Karpas-422 (cell line): ENCODE data around the gene TMCC2. TPM values are rescaled to one million over a fixed set of nuclear protein-coding genes. Genes with fewer than 3 reads are reported as not detected.

ENCODE experiments used
- DNase-seq: peaks from one replicate; pipeline ENCODE4 v3.0.0-alpha.2; 2015
- H2AFZ ChIP-seq: fragments of 200-600 bp; sonication (generic); 2 replicates; pipeline ENCODE4 v1.6.1; 2014; ENCODE audit warnings: antibody characterized with exemption, low read length, mixed read lengths
- H3K27ac ChIP-seq: fragments of 200-600 bp; sonication (generic); 2 replicates; pipeline ENCODE4 v1.5.1; 2014; ENCODE audit warnings: mild to moderate bottlenecking, low read length, moderate library complexity
- H3K27me3 ChIP-seq: fragments of 200-600 bp; sonication (generic); 2 replicates; pipeline ENCODE4 v1.6.1; 2014; ENCODE audit warnings: low read length, mixed read lengths
- H3K36me3 ChIP-seq: fragments of 200-600 bp; sonication (generic); 2 replicates; pipeline ENCODE4 v1.6.1; 2014; ENCODE audit warnings: low read length, mixed read lengths; ENCODE audit not compliant: insufficient read depth
- H3K4me1 ChIP-seq: fragments of 200-600 bp; sonication (generic); 2 replicates; pipeline ENCODE4 v1.6.1; 2014; ENCODE audit warnings: mild to moderate bottlenecking, low read length, mixed read lengths
- H3K4me2 ChIP-seq: fragments of 200-600 bp; sonication (generic); 2 replicates; pipeline ENCODE4 v1.6.1; 2014; ENCODE audit warnings: low read length, low read depth, mild to moderate bottlenecking; ENCODE audit not compliant: poor library complexity, severe bottlenecking
- H3K4me3 ChIP-seq: fragments of 200-600 bp; sonication (generic); 2 replicates; pipeline ENCODE4 v1.5.1; 2014; ENCODE audit warnings: mild to moderate bottlenecking, antibody characterized with exemption, low read length, mixed read lengths
- H3K79me2 ChIP-seq: fragments of 200-600 bp; sonication (generic); 2 replicates; pipeline ENCODE4 v1.6.1; 2014; ENCODE audit warnings: mild to moderate bottlenecking, low read length, mixed read lengths
- H3K9ac ChIP-seq: fragments of 200-600 bp; sonication (generic); 2 replicates; pipeline ENCODE4 v1.6.0; 2014; ENCODE audit warnings: low read length
- H3K9me2 ChIP-seq: fragments of 200-600 bp; sonication (generic), shearing (Covaris generic); replicated peaks from 2 replicates; pipeline ENCODE4 v1.6.0; 2014; ENCODE audit warnings: mild to moderate bottlenecking, low read length, moderate library complexity; ENCODE audit not compliant: insufficient read depth
- H3K9me3 ChIP-seq: fragments of 300-700, 200-600 bp; sonication (generic); 2 replicates; pipeline ENCODE4 v1.6.1; 2014; ENCODE audit warnings: low read length, mixed read lengths
- H4K20me1 ChIP-seq: fragments of 200-600 bp; sonication (generic); 2 replicates; pipeline ENCODE4 v1.6.1; 2014; ENCODE audit warnings: mild to moderate bottlenecking, antibody characterized with exemption, low read length, low read depth; ENCODE audit not compliant: insufficient read depth
- total RNA-seq: library from RNA; depleted of rRNA; stranded (reverse); fragments of >200 nt; shearing (Covaris generic); gene quantifications from 2 replicates; pipeline ENCODE4 v1.2.3, GENCODE V29; 2014; ENCODE audit warnings: low replicate concordance

TMCC2 gene
- total RNA-seq, 1 experiment from 2014 or later, result 0.89 TPM

DNA sequence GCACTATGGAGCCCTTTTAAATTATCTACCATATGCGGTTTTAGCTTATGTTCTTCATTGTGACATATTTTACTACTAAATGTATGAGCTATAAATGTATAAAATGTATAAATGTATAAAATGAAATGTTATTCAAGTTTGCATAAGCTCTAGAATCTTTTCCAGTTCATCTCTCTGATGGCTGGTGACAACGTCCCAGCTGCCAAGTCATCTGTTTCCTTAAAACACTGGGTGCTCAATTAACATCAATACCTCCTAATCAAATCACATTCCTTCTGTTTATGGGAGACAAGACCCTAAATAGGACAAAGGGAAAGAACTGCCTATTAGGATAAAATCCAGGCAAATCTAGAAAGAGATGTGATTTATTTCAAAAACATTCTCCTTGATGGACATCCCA, 39.1 kb upstream of the TMCC2 start:
- no peaks in the 10 kb centered on the region for H3K4me1 ChIP-seq
- H3K9me3 ChIP-seq, result no peaks in the 10 kb centered on the region
- H4K20me1 ChIP-seq, result peaks cover 9% of the 10 kb centered on the region; the same call in 1 of the 2 replicates
- H3K9ac ChIP-seq, result no peak overlapping the region
- no peak for DNase-seq
- H3K36me3 ChIP-seq, result no peaks in the 10 kb centered on the region
- H3K27ac ChIP-seq, result no peak overlapping the region
- no peak overlapping the region for H3K4me3 ChIP-seq
- H3K79me2 ChIP-seq, result no peaks in the 10 kb centered on the region
- no peaks in the 10 kb centered on the region for H3K9me2 ChIP-seq
- no peak overlapping the region for H2AFZ ChIP-seq
- H3K4me2 ChIP-seq, result no peak overlapping the region
- no peaks in the 10 kb centered on the region for H3K27me3 ChIP-seq

- Histone ChIP-seq H3K36me3 (no peaks in the 10 kb centered on the region), H2AFZ (no peak overlapping the region), H3K9me3 (no peaks in the 10 kb centered on the region), H3K9ac (no peak overlapping the region), H3K9me2 (no peaks in the 10 kb centered on the region), H4K20me1 (peaks cover 9% of the 10 kb centered on the region; the same call in 1 of the 2 replicates), H3K4me3 (no peak overlapping the region), H3K4me2 (no peak overlapping the region), H3K4me1 (no peaks in the 10 kb centered on the region), H3K27me3 (no peaks in the 10 kb centered on the region), H3K79me2 (no peaks in the 10 kb centered on the region), H3K27ac (no peak overlapping the region)
- no peak for DNase-seq
These were observed 38.6 kb upstream of the TMCC2 start for GRCh38 chr1:205189131-205189530.

DNA sequence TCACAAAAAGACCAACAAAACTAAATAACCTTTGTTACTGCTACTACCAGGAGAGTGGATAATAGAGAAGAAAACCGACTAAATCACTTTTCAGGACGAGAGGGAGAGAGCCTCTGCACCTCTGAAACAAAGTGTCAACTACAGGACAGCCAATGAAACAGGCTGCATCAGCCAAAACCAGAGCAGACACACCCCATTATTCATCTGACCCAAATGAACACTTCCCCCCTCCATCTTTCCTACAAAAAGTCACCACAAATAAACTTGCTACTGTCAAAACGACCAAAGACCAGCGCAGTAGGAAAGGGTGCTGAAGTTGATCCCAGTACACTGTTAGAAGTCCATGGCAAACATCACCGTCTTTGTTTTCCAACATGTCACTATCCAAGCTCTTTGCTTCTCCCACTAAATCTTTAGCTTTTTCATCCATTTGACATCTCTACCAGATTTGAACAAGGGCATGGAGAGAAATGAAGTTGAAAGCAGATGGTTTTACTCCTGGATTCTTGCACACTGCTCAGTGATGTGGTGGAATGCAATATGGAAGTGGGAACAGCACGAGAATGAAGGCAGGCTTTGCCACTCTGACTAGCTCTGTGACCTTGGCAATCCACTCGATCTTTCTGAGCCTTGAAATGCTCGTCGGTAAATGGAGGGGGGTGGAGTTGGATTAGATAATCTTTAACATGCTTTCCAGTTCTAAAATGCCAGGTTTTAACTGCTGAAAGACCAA, 36.7 kb upstream of the TMCC2 start:
- Histone ChIP-seq H4K20me1 (peaks cover 9% of the 10 kb centered on the region; the same call in 1 of the 2 replicates), H3K27me3 (no peaks in the 10 kb centered on the region), H3K9me3 (no peaks in the 10 kb centered on the region), H3K27ac (no peak overlapping the region), H2AFZ (no peak overlapping the region), H3K4me3 (no peak overlapping the region), H3K36me3 (no peaks in the 10 kb centered on the region), H3K4me1 (no peaks in the 10 kb centered on the region), H3K79me2 (no peaks in the 10 kb centered on the region), H3K4me2 (no peak overlapping the region), H3K9ac (no peak overlapping the region), H3K9me2 (no peaks in the 10 kb centered on the region)
- no peak for DNase-seq

DNA sequence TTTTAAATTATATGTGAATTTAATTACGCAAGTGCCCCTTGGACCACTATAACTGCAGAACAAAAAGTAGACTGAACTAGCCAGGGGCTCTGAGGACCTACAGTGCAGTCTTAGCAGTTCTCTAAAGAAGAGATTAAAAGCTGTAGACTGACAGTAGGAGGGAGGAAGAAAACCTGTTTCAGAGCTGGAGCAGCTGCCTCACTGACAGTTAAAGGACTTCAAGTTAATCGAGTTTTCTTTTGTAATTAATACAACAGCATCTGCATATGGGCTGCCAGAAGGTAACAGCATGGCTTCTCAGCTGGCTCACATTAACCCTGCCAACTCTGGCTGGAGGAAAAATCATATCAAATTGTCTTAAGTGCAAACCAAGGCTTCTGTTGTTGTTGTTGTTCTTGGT, 36.1 kb upstream of the TMCC2 start:
- no peaks in the 10 kb centered on the region for H3K27me3 ChIP-seq
- no peaks in the 10 kb centered on the region for H3K4me1 ChIP-seq
- H3K9ac ChIP-seq, result no peak overlapping the region
- H3K79me2 ChIP-seq, result no peaks in the 10 kb centered on the region
- H3K9me3 ChIP-seq, result no peaks in the 10 kb centered on the region
- H3K36me3 ChIP-seq, result no peaks in the 10 kb centered on the region
- no peak overlapping the region for H3K4me2 ChIP-seq
- H3K9me2 ChIP-seq, result no peaks in the 10 kb centered on the region
- no peak for DNase-seq
- no peak overlapping the region for H3K4me3 ChIP-seq
- H4K20me1 ChIP-seq, result peaks cover 9% of the 10 kb centered on the region; the same call in 1 of the 2 replicates
- H3K27ac ChIP-seq, result no peak overlapping the region
- H2AFZ ChIP-seq, result no peak overlapping the region

GRCh38 chr1:205192287-205192686, 35.5 kb upstream of the TMCC2 start:
- Histone ChIP-seq H3K4me2 (no peak overlapping the region), H3K9ac (no peak overlapping the region), H3K4me1 (no peaks in the 10 kb centered on the region), H3K79me2 (no peaks in the 10 kb centered on the region), H3K9me3 (no peaks in the 10 kb centered on the region), H2AFZ (no peak overlapping the region), H3K27me3 (no peaks in the 10 kb centered on the region), H3K4me3 (no peak overlapping the region), H3K27ac (no peak overlapping the region), H4K20me1 (peaks cover 9% of the 10 kb centered on the region; the same call in 1 of the 2 replicates), H3K36me3 (no peaks in the 10 kb centered on the region), H3K9me2 (no peaks in the 10 kb centered on the region)
- no peak for DNase-seq

GRCh38 chr1:205199090-205199930, 28.4 kb upstream of the TMCC2 start:
- no peaks in the 10 kb centered on the region for H3K9me3 ChIP-seq
- DNase-seq, result no peak
- no peak overlapping the region for H2AFZ ChIP-seq
- H3K79me2 ChIP-seq, result no peaks in the 10 kb centered on the region
- 0 out of 2 replicates have a peak, but pooled peaks cover 4% of the 10 kb centered on the region for H4K20me1 ChIP-seq
- no peaks in the 10 kb centered on the region for H3K36me3 ChIP-seq
- H3K4me1 ChIP-seq, result no peaks in the 10 kb centered on the region
- H3K4me2 ChIP-seq, result no peak overlapping the region
- no peak overlapping the region for H3K4me3 ChIP-seq
- H3K9ac ChIP-seq, result no peak overlapping the region
- H3K27me3 ChIP-seq, result no peaks in the 10 kb centered on the region
- H3K27ac ChIP-seq, result no peak overlapping the region
- no peaks in the 10 kb centered on the region for H3K9me2 ChIP-seq

DNA sequence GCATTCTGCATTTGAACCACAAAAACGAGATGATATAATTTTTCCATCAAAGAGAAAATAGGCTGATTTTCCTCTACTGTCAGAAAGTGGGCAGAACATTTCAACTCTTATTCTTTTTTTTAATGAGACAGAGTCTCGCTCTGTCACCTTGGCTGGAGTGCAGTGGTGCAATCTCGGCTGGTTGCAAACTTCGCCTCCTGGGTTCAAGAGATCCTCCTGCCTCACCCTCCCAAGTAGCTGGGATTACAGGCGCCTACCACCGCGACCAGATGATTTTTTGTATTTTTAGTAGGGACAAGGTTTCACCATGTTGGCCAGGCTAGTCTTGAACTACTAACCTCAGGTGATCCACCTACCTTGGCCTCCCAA, 27.8 kb upstream of the TMCC2 start:
- no peak overlapping the region for H3K4me3 ChIP-seq
- no peak for DNase-seq
- 0 out of 2 replicates have a peak, but pooled peaks cover 4% of the 10 kb centered on the region for H4K20me1 ChIP-seq
- H3K9me3 ChIP-seq, result no peaks in the 10 kb centered on the region
- H3K9ac ChIP-seq, result no peak overlapping the region
- no peaks in the 10 kb centered on the region for H3K27me3 ChIP-seq
- H2AFZ ChIP-seq, result no peak overlapping the region
- no peaks in the 10 kb centered on the region for H3K9me2 ChIP-seq
- H3K27ac ChIP-seq, result no peak overlapping the region
- no peaks in the 10 kb centered on the region for H3K79me2 ChIP-seq
- no peak overlapping the region for H3K4me2 ChIP-seq
- H3K36me3 ChIP-seq, result no peaks in the 10 kb centered on the region
- H3K4me1 ChIP-seq, result no peaks in the 10 kb centered on the region

DNA sequence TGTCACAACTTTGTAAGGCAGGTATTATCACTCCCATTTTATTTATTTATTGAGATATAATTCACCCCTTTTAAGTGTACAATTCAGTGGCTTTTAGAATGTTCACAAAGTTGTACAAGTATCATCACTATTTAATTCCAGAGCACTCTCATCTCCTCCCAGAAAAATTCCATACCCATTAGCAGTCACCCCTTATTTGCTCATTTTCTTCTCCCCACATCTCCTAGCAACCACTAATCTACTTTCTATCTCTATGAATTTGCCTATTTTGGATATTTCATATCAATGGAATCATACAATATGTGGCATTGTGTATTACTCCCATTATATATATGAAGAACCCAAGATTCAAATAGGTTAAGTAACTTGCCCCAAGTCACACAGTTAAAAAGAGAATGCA, 23.2 kb upstream of the TMCC2 start:
- H3K36me3 ChIP-seq, result no peaks in the 10 kb centered on the region
- H3K4me2 ChIP-seq, result no peak overlapping the region
- no peak overlapping the region for H2AFZ ChIP-seq
- H3K9ac ChIP-seq, result no peak overlapping the region
- no peaks in the 10 kb centered on the region for H3K79me2 ChIP-seq
- H3K4me1 ChIP-seq, result no peaks in the 10 kb centered on the region
- no peaks in the 10 kb centered on the region for H3K27me3 ChIP-seq
- no peaks in the 10 kb centered on the region for H3K9me3 ChIP-seq
- H3K27ac ChIP-seq, result no peak overlapping the region
- DNase-seq, result no peak
- no peaks in the 10 kb centered on the region for H3K9me2 ChIP-seq
- H4K20me1 ChIP-seq, result 0 out of 2 replicates have a peak, but pooled peaks cover 5% of the 10 kb centered on the region
- H3K4me3 ChIP-seq, result no peak overlapping the region
